Epithelial cell of esophagus (primary cell): ENCODE measurements around the gene C2orf78.
A peak's percentile ranks its signal among the peaks of the same experiment; 100 is the strongest.

Experiments used
- DNase-seq: peaks from one replicate; pipeline ENCODE4 v3.0.0; 2010; ENCODE audit warnings: low read depth
- H3K4me3 ChIP-seq: 2 replicates; pipeline ENCODE4 v1.5.1; 2011; ENCODE audit warnings: mild to moderate bottlenecking, low read length, control low read depth
- TF ChIP-seq, protein P1 (sequence below): IDR thresholded peaks from 2 replicates; pipeline ENCODE4 v1.5.1; 2011; ENCODE audit warnings: low read depth, mild to moderate bottlenecking, low read length, control low read depth, inconsistent platforms; ENCODE audit not compliant: insufficient read depth; ENCODE audit errors: missing control alignments

Gene C2orf78

DNA sequence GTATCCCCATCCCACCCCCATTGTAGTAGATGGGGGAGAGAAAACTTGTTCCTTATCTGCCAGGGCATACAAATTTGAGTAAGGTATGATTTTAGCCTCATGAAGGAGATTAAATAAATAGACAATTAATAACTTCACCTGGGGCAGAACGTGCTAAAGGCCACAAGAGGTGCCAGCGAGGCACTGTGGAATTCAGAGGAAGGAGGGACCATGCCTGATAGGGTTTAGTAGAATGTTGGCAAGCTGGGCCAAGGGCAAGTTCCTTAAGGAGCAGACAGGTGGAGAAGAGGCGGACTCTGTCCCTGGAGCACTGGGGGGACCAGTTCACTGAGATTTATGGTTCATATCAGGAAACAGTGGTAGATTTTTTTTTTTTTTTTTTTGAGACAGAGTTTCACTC is 67.3 kb downstream of the C2orf78 start:
- DNase-seq = peak; percentile 58
- no peak overlapping the region for H3K4me3 ChIP-seq
- TF ChIP-seq, protein P1, sequence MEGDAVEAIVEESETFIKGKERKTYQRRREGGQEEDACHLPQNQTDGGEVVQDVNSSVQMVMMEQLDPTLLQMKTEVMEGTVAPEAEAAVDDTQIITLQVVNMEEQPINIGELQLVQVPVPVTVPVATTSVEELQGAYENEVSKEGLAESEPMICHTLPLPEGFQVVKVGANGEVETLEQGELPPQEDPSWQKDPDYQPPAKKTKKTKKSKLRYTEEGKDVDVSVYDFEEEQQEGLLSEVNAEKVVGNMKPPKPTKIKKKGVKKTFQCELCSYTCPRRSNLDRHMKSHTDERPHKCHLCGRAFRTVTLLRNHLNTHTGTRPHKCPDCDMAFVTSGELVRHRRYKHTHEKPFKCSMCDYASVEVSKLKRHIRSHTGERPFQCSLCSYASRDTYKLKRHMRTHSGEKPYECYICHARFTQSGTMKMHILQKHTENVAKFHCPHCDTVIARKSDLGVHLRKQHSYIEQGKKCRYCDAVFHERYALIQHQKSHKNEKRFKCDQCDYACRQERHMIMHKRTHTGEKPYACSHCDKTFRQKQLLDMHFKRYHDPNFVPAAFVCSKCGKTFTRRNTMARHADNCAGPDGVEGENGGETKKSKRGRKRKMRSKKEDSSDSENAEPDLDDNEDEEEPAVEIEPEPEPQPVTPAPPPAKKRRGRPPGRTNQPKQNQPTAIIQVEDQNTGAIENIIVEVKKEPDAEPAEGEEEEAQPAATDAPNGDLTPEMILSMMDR = peak; percentile 61

- H3K4me3 ChIP-seq = no peak overlapping the region
- TF ChIP-seq, protein P1 = no peak
- DNase-seq = peak; percentile 83
Observed at GRCh38 chr2:73852020-73852419, 68.0 kb downstream of the C2orf78 start.

DNA sequence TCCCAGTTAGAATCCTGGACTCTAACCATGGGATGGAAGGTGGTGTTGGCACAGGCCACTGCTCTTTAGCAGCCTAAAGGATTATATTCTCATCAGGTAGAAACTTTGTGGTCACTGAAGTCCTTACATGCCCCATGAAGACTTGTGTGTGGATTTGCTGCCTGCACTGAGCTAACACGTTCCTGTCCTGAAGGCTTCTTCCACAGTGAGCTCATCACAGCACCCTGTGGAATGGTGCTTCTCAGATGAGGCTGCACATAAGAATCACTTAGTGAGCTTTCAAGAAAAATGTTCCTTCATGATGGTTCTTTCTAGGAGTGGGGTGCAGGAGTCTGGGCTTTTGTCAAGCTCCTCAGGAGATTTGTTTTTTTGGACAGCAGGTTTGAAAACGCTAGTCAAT is 71.5 kb downstream of the C2orf78 start:
- TF ChIP-seq, protein P1 = no peak
- H3K4me3 ChIP-seq = no peak overlapping the region
- no peak for DNase-seq

DNA sequence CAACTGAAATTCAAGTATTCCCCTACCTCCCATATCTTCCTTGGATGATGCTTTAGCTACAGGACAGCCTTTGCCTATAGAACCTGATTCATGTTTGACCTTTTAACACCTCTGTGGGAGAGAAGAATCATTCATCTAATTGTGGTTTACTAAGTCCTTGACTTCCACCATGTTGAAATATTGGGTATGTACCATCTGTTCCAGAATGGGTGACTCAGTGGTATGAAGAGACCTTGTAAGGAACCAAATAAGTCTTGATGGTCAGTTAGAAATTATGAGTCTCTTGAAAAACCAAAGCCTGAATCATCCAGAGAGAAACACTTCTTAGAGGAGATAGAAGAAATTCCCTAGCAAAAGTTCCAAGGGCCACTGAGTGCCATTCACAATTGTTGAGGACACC is 72.2 kb downstream of the C2orf78 start:
- H3K4me3 ChIP-seq = no peak overlapping the region
- TF ChIP-seq, protein P1 = no peak
- peak; percentile 35 for DNase-seq

GRCh38 chr2:73859721-73860586 is 76.0 kb downstream of the C2orf78 start:
- peak; percentile 88 for DNase-seq
- TF ChIP-seq, protein P1 = no peak
- H3K4me3 ChIP-seq = no peak overlapping the region

- no peak overlapping the region for H3K4me3 ChIP-seq
- no peak for DNase-seq
- TF ChIP-seq, protein P1 = no peak
Observed at GRCh38 chr2:73862987-73863386, 79.0 kb downstream of the C2orf78 start.
